K562 (cell line): Measurements from ENCODE around the gene FOXO3. TPM values are rescaled to one million over a fixed set of nuclear protein-coding genes. Genes with fewer than 3 reads are reported as not detected.

Experiments
- ATAC-seq: fragments of 200-7000 bp; cut with Tn5 transposase; 3 replicates; pipeline ENCODE4 v1.9.1; 2020; ENCODE audit warnings: moderate library complexity
- BruUV-seq: library from RNA; stranded (reverse); fragments of 400-500 nt; replicated peaks from 2 replicates; lab custom pipeline; 2021; lab: Mats Ljungman, UMichigan
- CTCF ChIA-PET: fragments of 300-600 bp; formaldehyde crosslinking; extraction: SDS; loops from one replicate; lab custom pipeline; 2021; ENCODE audit warnings: low intra/inter-chr PET ratio; lab: Yijun Ruan, JAX
- POLR2A ChIA-PET: fragments of 300-600, 350-650 bp; sonication (Branson Sonifier 250); formaldehyde crosslinking; extraction: SDS; loops from one replicate; lab custom pipeline; 2021; ENCODE audit warnings: antibody characterized with exemption, inconsistent platforms; lab: Yijun Ruan, JAX
- DNase-seq, 4 experiments: peaks; one replicate each; pipeline versions ENCODE4 v3.0.0 to v3.0.0-alpha.2; 2011 to 2018; ENCODE audit warnings: low spot score in 3 of 4, mixed read lengths in 3 of 4; ENCODE audit errors: extremely low read depth in 1 of 4
- FAIRE-seq: peaks from 2 replicates; lab custom pipeline; 2011; peaks lifted over from hg19 to GRCh38; lab: Jason Lieb, UNC
- H2AFZ ChIP-seq: 2 replicates; pipeline ENCODE4 v1.6.0; 2011; ENCODE audit warnings: low read depth, low read length, control low read depth, inconsistent platforms
- H3K27ac ChIP-seq: fragments of 200-600 bp; 3 replicates; pipeline ENCODE4 v1.8.0; 2011; ENCODE audit warnings: low read depth, mild to moderate bottlenecking, control low read depth, inconsistent platforms, low read length, moderate library complexity, mixed read lengths; ENCODE audit errors: extremely low read depth
- H3K27me3 ChIP-seq, 2 experiments: fragments of 300-600 bp in 1 of 2; 2 replicates in 1 of 2; 3 replicates in 1 of 2; pipeline versions ENCODE4 v1.6.0 to v1.8.0; 2011; ENCODE audit warnings: inconsistent platforms in 2 of 2, low read length in 2 of 2, mild to moderate bottlenecking in 1 of 2, mixed read lengths in 1 of 2, moderate library complexity in 1 of 2; ENCODE audit not compliant: control insufficient read depth in 2 of 2, insufficient read depth in 2 of 2
- H3K36me3 ChIP-seq: fragments of 300-600 bp; 3 replicates; pipeline ENCODE4 v1.8.0; 2011; ENCODE audit warnings: mild to moderate bottlenecking, low read length, inconsistent platforms; ENCODE audit not compliant: control insufficient read depth, insufficient read depth
- H3K4me1 ChIP-seq, 2 experiments: fragments of 200-600 bp in 1 of 2; replicated peaks in 1 of 2; 2 replicates in 1 of 2; 3 replicates in 1 of 2; pipeline versions ENCODE4 v1.5.1 to v1.8.0; 2011; ENCODE audit warnings: inconsistent platforms in 2 of 2, low read length in 2 of 2, mild to moderate bottlenecking in 1 of 2, mixed read lengths in 1 of 2, moderate library complexity in 1 of 2; ENCODE audit not compliant: control insufficient read depth in 2 of 2, insufficient read depth in 2 of 2
- H3K4me2 ChIP-seq: 2 replicates; pipeline ENCODE4 v1.6.1; 2011; ENCODE audit warnings: low read length, control low read depth, inconsistent platforms, mixed read lengths; ENCODE audit not compliant: insufficient read depth
- H3K4me3 ChIP-seq: fragments of 200-600 bp; sonication (generic), shearing (Covaris generic); 2 replicates; pipeline ENCODE4 v1.5.1; 2016; ENCODE audit warnings: control low read depth, inconsistent platforms
- H3K79me2 ChIP-seq: fragments of 200-600 bp; 3 replicates; pipeline ENCODE4 v1.8.0; 2011; ENCODE audit warnings: low read length, inconsistent platforms; ENCODE audit not compliant: control insufficient read depth, insufficient read depth
- H3K9ac ChIP-seq, 2 experiments: 2 replicates each; pipeline versions ENCODE4 v1.6.0 to v1.6.1; 2011; ENCODE audit warnings: low read depth in 2 of 2, low read length in 2 of 2, control low read depth in 1 of 2, inconsistent platforms in 1 of 2, mild to moderate bottlenecking in 1 of 2, mixed read lengths in 1 of 2; ENCODE audit not compliant: insufficient read depth in 1 of 2
- H3K9me1 ChIP-seq: one replicate; pipeline ENCODE4 v1.6.0; 2011; ENCODE audit warnings: inconsistent platforms, mild to moderate bottlenecking, low read length, moderate library complexity; ENCODE audit not compliant: control insufficient read depth, insufficient read depth
- H3K9me3 ChIP-seq: replicated peaks from 2 replicates; pipeline ENCODE4 v1.5.1; 2011; ENCODE audit warnings: low read depth, low read length, inconsistent platforms; ENCODE audit not compliant: control insufficient read depth, insufficient read depth
- H4K20me1 ChIP-seq: replicated peaks from 2 replicates; pipeline ENCODE4 v1.6.1; 2011; ENCODE audit warnings: low read length, inconsistent platforms, mixed read lengths; ENCODE audit not compliant: control insufficient read depth, insufficient read depth
- BMI1 ChIP-seq: fragments of 150-350 bp; IDR thresholded peaks from 2 replicates; pipeline ENCODE4 v1.6.1; 2014; ENCODE audit warnings: low read length
- GATA2 ChIP-seq: sonication (generic); formaldehyde crosslinking; IDR thresholded peaks from 2 replicates; pipeline ENCODE4 v1.4.0; 2020; ENCODE audit warnings: mild to moderate bottlenecking, missing genetic modification reagents
- KLF10 ChIP-seq: fragments of 250-450 bp; sonication (Bioruptor Pico); IDR thresholded peaks from 2 replicates; pipeline ENCODE4 v1.6.1; 2021; ENCODE audit warnings: matching md5 sums
- ZNF143 ChIP-seq: sonication (generic); formaldehyde crosslinking; IDR thresholded peaks from 2 replicates; pipeline ENCODE4 v1.9.0; 2022; ENCODE audit warnings: mild to moderate bottlenecking, missing genetic modification reagents
- ZNF589 ChIP-seq: fragments of 200-800 bp; sonication (Bioruptor generic); IDR thresholded peaks from 2 replicates; pipeline ENCODE4 v1.6.1; 2016; ENCODE audit warnings: low read depth, missing genetic modification characterization, missing compliant biosample characterization
- WGBS: fragments of 100-300 bp; shearing (Covaris generic); methylation state at CpG from one replicate; pipeline ENCODE4 v1.1.6; 2016; ENCODE audit warnings: low coverage, mixed read lengths; ENCODE audit not compliant: insufficient coverage; ENCODE audit errors: missing lambda C conversion rate; 5-methylcytosine and 5-hydroxymethylcytosine counted together
- in situ Hi-C: fragments of 300-500 bp; cut with MboI; formaldehyde crosslinking; loops from 4 replicates; pipeline ENCODE4 v1.15.0; 2018; ENCODE audit warnings: inconsistent platforms, mixed read lengths
- intact Hi-C: fragments of 100-400 bp; cut with micrococcal nuclease; formaldehyde crosslinking; loops from 2 replicates; pipeline ENCODE4 v1.14.2; 2022
- polyA plus RNA-seq, 8 experiments: library from polyadenylated mRNA; depleted of rRNA in 4 of 8; stranded (reverse) in 5 of 8; unstranded in 3 of 8; fragments of >200 nt; fragmentation: Nextera tagmentation in 2 of 8; fragmentation: Illumina TruSeq in 1 of 8; extraction: Ambion mirVana in 2 of 8; extraction: Trizol in 1 of 8; gene quantifications; 2 replicates each; pipeline versions ENCODE4 v1.2.1 to v1.2.3, GENCODE V29; 2011 to 2014; ENCODE audit warnings: inconsistent platforms in 1 of 8, missing spikeins in 1 of 8
- total RNA-seq, 7 experiments: library from RNA; depleted of rRNA in 6 of 7; stranded (reverse); fragments of >200 nt in 6 of 7; fragmentation: Illumina TruSeq in 2 of 7; extraction: Trizol in 2 of 7; gene quantifications; 2 replicates each; pipeline versions ENCODE4 v1.2.1 to v1.2.3, GENCODE V29; 2011 to 2021; ENCODE audit warnings: low replicate concordance in 1 of 7
- TF ChIP-seq, protein P1 (sequence below): sonication (generic); formaldehyde crosslinking; IDR thresholded peaks from 2 replicates; pipeline ENCODE4 v1.8.0; 2023; ENCODE audit warnings: mild to moderate bottlenecking, missing genetic modification reagents
- TF ChIP-seq, protein P2 (sequence below): sonication (generic); formaldehyde crosslinking; IDR thresholded peaks from 2 replicates; pipeline ENCODE4 v1.8.1; 2023; ENCODE audit warnings: mild to moderate bottlenecking, missing genetic modification reagents, moderate library complexity

FOXO3 gene
- total and polyA plus RNA-seq, 9 of the 15 experiments (the other 6 are each of a cell fraction or from before 2014, with no cell fraction given) = 3.0 to 14.6 (median 6.0) TPM

DNA sequence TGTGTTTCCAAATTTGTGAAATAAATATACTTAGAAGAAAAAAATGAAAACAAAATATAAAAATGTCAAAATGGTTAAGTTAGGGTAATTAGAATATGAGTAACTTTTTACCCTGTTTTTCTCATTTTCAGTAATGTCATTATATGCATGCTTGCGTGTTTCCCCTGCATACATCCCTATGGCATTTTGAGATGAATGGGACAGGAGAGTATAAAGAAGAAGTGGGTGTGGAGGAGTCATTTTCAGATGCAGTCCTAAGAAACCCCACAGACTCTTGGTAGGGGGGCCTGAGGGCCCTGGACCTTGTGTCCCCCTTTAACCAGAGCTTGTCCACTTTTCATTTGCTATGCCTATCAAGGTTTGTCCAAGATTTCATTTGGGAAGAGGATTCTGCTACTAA lies 77.2 kb downstream of the FOXO3 start:
- Histone ChIP-seq H3K4me3 (no peak overlapping the region), H4K20me1 (peaks cover 23% of the 10 kb centered on the region), H3K27ac (no peak overlapping the region), H3K9me1 (no peaks in the 10 kb centered on the region), H3K27me3 (peaks cover 0 to 4% of the 10 kb centered on the region in 2 experiments; a peak in 1 of 5 replicates), H3K79me2 (peaks cover 4% of the 10 kb centered on the region; the same call in 1 of the 3 replicates), H2AFZ (no peak overlapping the region), H3K9ac (no peak overlapping the region), H3K4me2 (no peak overlapping the region), H3K9me3 (no peaks in the 10 kb centered on the region)
- ATAC-seq = no peak
- TF ChIP-seq, protein P1, sequence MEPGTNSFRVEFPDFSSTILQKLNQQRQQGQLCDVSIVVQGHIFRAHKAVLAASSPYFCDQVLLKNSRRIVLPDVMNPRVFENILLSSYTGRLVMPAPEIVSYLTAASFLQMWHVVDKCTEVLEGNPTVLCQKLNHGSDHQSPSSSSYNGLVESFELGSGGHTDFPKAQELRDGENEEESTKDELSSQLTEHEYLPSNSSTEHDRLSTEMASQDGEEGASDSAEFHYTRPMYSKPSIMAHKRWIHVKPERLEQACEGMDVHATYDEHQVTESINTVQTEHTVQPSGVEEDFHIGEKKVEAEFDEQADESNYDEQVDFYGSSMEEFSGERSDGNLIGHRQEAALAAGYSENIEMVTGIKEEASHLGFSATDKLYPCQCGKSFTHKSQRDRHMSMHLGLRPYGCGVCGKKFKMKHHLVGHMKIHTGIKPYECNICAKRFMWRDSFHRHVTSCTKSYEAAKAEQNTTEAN (CRISPR knock-in tag) = no peak
- TF ChIP-seq, protein P2, sequence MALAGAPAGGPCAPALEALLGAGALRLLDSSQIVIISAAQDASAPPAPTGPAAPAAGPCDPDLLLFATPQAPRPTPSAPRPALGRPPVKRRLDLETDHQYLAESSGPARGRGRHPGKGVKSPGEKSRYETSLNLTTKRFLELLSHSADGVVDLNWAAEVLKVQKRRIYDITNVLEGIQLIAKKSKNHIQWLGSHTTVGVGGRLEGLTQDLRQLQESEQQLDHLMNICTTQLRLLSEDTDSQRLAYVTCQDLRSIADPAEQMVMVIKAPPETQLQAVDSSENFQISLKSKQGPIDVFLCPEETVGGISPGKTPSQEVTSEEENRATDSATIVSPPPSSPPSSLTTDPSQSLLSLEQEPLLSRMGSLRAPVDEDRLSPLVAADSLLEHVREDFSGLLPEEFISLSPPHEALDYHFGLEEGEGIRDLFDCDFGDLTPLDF (CRISPR knock-in tag) = no peak
- TF ChIP-seq KLF10 = no peak
- TF ChIP-seq ZNF589 (CRISPR knock-in tag) = no peak
- TF ChIP-seq ZNF143 (CRISPR knock-in tag) = no peak
- TF ChIP-seq BMI1 = no peak
- no peak for TF ChIP-seq GATA2 (CRISPR knock-in tag)
- TF ChIP-seq, all 486 proteins: peak for 0
- no TSS peak for BruUV-seq
- DNase-seq = no peak
- CTCF ChIA-PET = no interaction called here
- intact Hi-C loops = no loop called here
- no peak for FAIRE-seq
- H3K36me3 ChIP-seq = no peaks in the 10 kb centered on the region
- in situ Hi-C loops = no loop called here
- WGBS = 89% methylated on average over 1 of the region's 1 CpG
- peaks cover 0 to 3% of the 10 kb centered on the region in 2 experiments; a peak in 2 of 5 replicates for H3K4me1 ChIP-seq
- POLR2A ChIA-PET = interaction anchor here (1.5 kb wide), 1 partner anchor 9 kb away, joined by 7 read pairs; no protein-coding TSS in a partner anchor
